Uterus (tissue), 4 donors: ENCODE measurements around the gene ECHS1. TPM values are rescaled to one million over a fixed set of nuclear protein-coding genes. Genes with fewer than 3 reads are reported as not detected.
"Not testable (repeated sequence)": the region's sequence is repeated elsewhere in the genome, so short reads cannot be mapped to it uniquely, and the experiment has no call there.

Experiments
- DNase-seq, 2 donors: peaks; one replicate each; pipeline ENCODE4 v3.0.0-alpha.2; 2019 to 2020
- H3K27ac ChIP-seq, 2 donors: fragments of 200-600 bp; sonication (generic); 1 replicate in 1 of 2; 2 replicates in 1 of 2; pipeline ENCODE4 v1.5.1; 2016 to 2018
- H3K27me3 ChIP-seq, 2 donors: fragments of 200-600 bp; sonication (generic); one replicate each; pipeline ENCODE4 v1.5.1; 2018 to 2019; ENCODE audit warnings: control low read depth in 1 of 2
- H3K36me3 ChIP-seq, 2 donors: fragments of 200-600 bp; sonication (generic); one replicate each; pipeline ENCODE4 v1.5.1; 2019; ENCODE audit warnings: control low read depth in 1 of 2
- H3K4me1 ChIP-seq, 2 donors: fragments of 200-600 bp; sonication (generic); one replicate each; pipeline ENCODE4 v1.5.1; 2018 to 2019; ENCODE audit warnings: control low read depth in 1 of 2
- H3K4me3 ChIP-seq, 2 donors: fragments of 200-600 bp; sonication (generic); 1 replicate in 1 of 2; 2 replicates in 1 of 2; pipeline ENCODE4 v1.5.1; 2018 to 2019; ENCODE audit warnings: mild to moderate bottlenecking in 1 of 2
- H3K9me3 ChIP-seq, 2 donors: fragments of 200-600 bp; sonication (generic); one replicate each; pipeline ENCODE4 v1.5.1; 2019; ENCODE audit warnings: control low read depth in 1 of 2
- CTCF ChIP-seq, 4 experiments: fragments of 200-600 bp in 2 of 4; fragments of 450-650 bp in 2 of 4; sonication (generic) in 2 of 4; IDR thresholded peaks; one replicate each; pipeline ENCODE4 v1.5.1; 2016 to 2019; ENCODE audit warnings: antibody characterized with exemption in 4 of 4, mild to moderate bottlenecking in 2 of 4, moderate library complexity in 1 of 4
- POLR2A ChIP-seq, 2 donors: fragments of 450-650 bp; IDR thresholded peaks; one replicate each; pipeline ENCODE4 v1.6.1; 2016; ENCODE audit warnings: antibody characterized with exemption in 2 of 2, mild to moderate bottlenecking in 1 of 2, moderate library complexity in 1 of 2
- intact Hi-C: fragments of 100-400 bp; cut with DNase I; formaldehyde crosslinking; loops from one replicate; pipeline ENCODE4 v1.15.1; 2023; ENCODE audit warnings: low total_unique reads
- total RNA-seq, 4 donors: library from RNA; depleted of rRNA in 3 of 4; stranded (reverse); fragments of >200 nt in 3 of 4; gene quantifications; one replicate each; pipeline versions ENCODE4 v1.1.0 to v1.2.4, GENCODE V29; 2014 to 2023
- donor health status: DM: yes; HTN: yes; CAD: no.

Gene ECHS1
- total RNA-seq, 4 donors from 2014 or later: 28.2 to 48.8 (median 45.1) TPM

- no peak overlapping the region for H3K27ac ChIP-seq
- no peaks in the 10 kb centered on the region for H3K4me1 ChIP-seq
- TF ChIP-seq CTCF (IDR thresholded peaks at IDR 0.05) (no peak), POLR2A (IDR thresholded peaks at IDR 0.05) (no peak)
- H3K4me3 ChIP-seq: no peak overlapping the region
- no peaks in the 10 kb centered on the region for H3K9me3 ChIP-seq
- intact Hi-C loops: no loop called here
- DNase-seq: no peak
- H3K36me3 ChIP-seq: no peaks in the 10 kb centered on the region
- H3K27me3 ChIP-seq: no peaks in the 10 kb centered on the region
These were observed 5.0 kb downstream of the ECHS1 start for GRCh38 chr10:133368153-133368552.

- H3K9me3 ChIP-seq, DNase-seq, H3K27me3 ChIP-seq, H3K4me3 ChIP-seq, H3K36me3 ChIP-seq, H3K4me1 ChIP-seq, intact Hi-C loops, H3K27ac ChIP-seq: not testable (repeated sequence)
These were observed 5.7 kb downstream of the ECHS1 start for GRCh38 chr10:133367461-133367860.

GRCh38 chr10:133366751-133367150, 6.4 kb downstream of the ECHS1 start:
- TF ChIP-seq POLR2A (IDR thresholded peaks at IDR 0.05): no peak
- no peak for TF ChIP-seq CTCF (IDR thresholded peaks at IDR 0.05)
- Histone ChIP-seq H3K4me3 (no peak overlapping the region), H3K4me1 (no peaks in the 10 kb centered on the region), H3K36me3 (no peaks in the 10 kb centered on the region), H3K27ac (no peak overlapping the region), H3K27me3 (no peaks in the 10 kb centered on the region), H3K9me3 (no peaks in the 10 kb centered on the region)
- no peak for DNase-seq
- intact Hi-C loops: no loop called here

DNA sequence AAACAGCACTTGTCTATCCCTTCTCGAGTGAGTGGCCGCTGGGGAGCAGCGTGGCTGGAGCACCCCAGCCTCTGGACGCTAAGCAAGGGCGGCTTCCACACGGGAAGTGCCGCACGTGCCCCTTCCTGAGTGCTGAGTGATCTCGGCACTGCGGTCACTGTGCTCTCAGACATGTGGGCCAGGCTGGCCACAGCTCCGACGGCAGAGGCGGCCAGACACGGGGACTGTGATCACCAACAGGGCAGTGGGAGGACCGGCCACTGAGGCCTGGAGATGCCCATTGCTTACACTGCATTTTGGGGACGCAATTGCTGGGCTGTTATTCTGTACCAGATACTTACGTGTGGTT, 7.0 kb downstream of the ECHS1 start:
- no peak for DNase-seq
- intact Hi-C loops: no loop called here
- H3K36me3 ChIP-seq: no peaks in the 10 kb centered on the region

DNA sequence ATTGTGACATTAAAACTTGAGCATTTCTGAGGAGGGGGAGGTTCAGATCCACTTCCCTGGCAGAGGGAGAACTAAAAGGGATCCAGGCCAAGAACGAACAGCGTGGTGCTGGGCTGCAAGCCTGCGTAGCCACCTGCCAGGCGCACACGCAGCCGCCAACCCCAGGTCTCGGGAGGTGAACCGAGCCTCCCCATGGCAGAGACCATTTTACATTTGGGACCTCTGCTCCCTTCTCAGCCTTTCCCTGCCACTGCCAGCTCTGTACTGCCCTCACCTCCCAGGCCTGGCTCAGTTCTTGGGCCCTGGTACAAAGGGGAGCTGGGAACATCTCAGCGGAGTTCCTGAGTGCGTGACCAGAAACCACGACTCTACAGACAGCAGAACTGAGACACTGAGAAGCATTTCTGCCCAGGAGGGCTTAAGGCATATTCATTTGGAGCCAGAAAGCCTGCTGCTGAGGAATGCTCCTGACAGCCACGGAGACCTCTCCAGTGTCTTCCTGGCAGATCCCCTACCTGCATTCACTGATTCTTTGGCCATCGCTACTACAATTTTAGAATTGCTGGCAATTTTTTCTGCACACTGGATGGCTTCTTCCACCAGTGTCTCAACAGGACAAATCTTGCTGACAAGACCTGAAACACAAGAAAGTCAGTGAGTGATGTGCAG, 7.6 kb downstream of the ECHS1 start:
- intact Hi-C loops: no loop called here
- H3K36me3 ChIP-seq: no peaks in the 10 kb centered on the region
- no peak for TF ChIP-seq CTCF (IDR thresholded peaks at IDR 0.05)
- no peak for TF ChIP-seq POLR2A (IDR thresholded peaks at IDR 0.05)

More for the DNA sequence above, 7.0 kb downstream of the ECHS1 start:
- Histone ChIP-seq H3K9me3 (no peaks in the 10 kb centered on the region), H3K4me3 (no peak overlapping the region), H3K4me1 (no peaks in the 10 kb centered on the region), H3K27me3 (no peaks in the 10 kb centered on the region), H3K27ac (no peak overlapping the region)
- TF ChIP-seq POLR2A (IDR thresholded peaks at IDR 0.05) (no peak), CTCF (IDR thresholded peaks at IDR 0.05) (no peak)

More for the DNA sequence above, 7.6 kb downstream of the ECHS1 start:
- Histone ChIP-seq H3K27me3 (no peaks in the 10 kb centered on the region), H3K9me3 (no peaks in the 10 kb centered on the region), H3K27ac (no peak overlapping the region), H3K4me1 (no peaks in the 10 kb centered on the region), H3K4me3 (no peak overlapping the region)
- DNase-seq: no peak
